Left colon (tissue), 2 donors: ENCODE measurements around the gene SHE. TPM values are rescaled to one million over a fixed set of nuclear protein-coding genes. Genes with fewer than 3 reads are reported as not detected.
A peak's percentile ranks its signal among the peaks of the same experiment; 100 is the strongest.
"Not testable (repeated sequence)": the region's sequence is repeated elsewhere in the genome, so short reads cannot be mapped to it uniquely, and the experiment has no call there.

Source experiments
- ATAC-seq: fragments of 200-7000 bp; cut with Tn5 transposase; one replicate; pipeline ENCODE4 v1.9.1; 2020; ENCODE audit warnings: mild to moderate bottlenecking, moderate library complexity
- DNase-seq, 2 donors: peaks; one replicate each; pipeline ENCODE4 v3.0.0-alpha.2; 2020
- intact Hi-C, 2 donors: fragments of 100-400 bp; cut with DNase I in 1 of 2; cut with micrococcal nuclease in 1 of 2; formaldehyde crosslinking; loops; one replicate each; pipeline versions ENCODE4 v1.11.2 to v1.14.0; 2022; cut with DNase I, micrococcal nuclease
- total RNA-seq, 2 donors: library from RNA; stranded (reverse); fragmentation: NEBNext Ultra II Directional; extraction: Animal tissue kit (Norgen Biotek cat#: 25700); gene quantifications; one replicate each; pipeline ENCODE4 v1.2.1, GENCODE V29; 2021
- donor health status: DM: no; HTN: no; CAD: no.
- donor health status: DM: yes; HTN: yes; CAD: no.

SHE gene
- total RNA-seq, 2 donors from 2014 or later: 3.4 TPM

GRCh38 chr1:154486756-154487155 is 15.5 kb downstream of the SHE start:
- not testable (repeated sequence) for DNase-seq, ATAC-seq
- intact Hi-C loops: loop anchor here in 1 of 2 donors (10.0 kb wide), 1 partner anchor 58 kb away; no protein-coding TSS in a partner anchor

GRCh38 chr1:154485910-154486496 is 16.2 kb downstream of the SHE start:
- DNase-seq (no peak), ATAC-seq (no peak)
- intact Hi-C loops: loop anchor here in 1 of 2 donors (10.0 kb wide), 1 partner anchor 59 kb away; no protein-coding TSS in a partner anchor

GRCh38 chr1:154485106-154485505 is 17.1 kb downstream of the SHE start:
- ATAC-seq: no peak
- no peak for DNase-seq
- intact Hi-C loops: loop anchor here in 1 of 2 donors (10.0 kb wide), 1 partner anchor 60 kb away; no protein-coding TSS in a partner anchor

DNA sequence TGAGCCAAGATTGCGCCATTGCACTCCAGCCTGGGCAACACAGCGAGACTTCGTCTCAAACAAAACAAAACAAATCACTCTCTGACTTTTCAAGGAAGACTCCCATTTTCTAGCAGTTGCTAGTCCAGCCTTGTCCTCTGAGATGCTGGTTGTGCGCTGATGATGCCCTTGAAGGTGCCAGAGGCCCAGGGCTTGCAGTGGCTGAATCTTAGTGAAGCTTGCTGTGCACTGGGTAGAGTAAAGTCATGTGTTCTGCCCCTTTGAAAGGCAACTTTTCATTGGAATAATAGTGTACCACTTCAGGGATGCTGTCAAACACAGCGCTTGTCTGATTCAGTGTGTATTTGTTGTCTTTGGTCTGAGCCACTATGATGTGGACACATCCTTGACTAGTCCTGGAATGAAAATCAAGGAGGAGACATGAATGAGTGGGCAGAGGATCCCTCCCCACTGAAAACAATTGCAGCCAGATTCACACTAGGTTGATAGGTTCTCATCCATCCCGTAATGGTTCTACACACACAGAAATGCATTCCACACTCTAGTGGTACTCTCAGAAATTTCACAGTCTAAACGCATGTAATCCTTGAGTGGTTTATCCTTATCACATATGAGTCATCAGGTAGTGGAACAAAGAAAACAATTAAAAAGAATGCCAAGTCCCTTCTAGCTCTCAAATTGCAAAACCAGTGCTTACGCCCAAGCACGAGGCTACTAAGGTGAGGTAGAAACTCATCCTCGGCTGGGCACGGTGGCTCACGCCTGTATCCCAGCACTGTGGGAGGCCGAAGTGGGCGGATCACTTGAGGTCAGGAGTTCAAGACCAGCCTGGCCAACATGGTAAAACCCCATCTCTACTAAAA is 18.0 kb downstream of the SHE start:
- peak; percentile 14 for ATAC-seq
- intact Hi-C loops: loop anchor here in 1 of 2 donors (5.0 to 10.0 kb wide), 2 partner anchors 61 to 388 kb away; partner anchors contain the start of gene KCNN3
- DNase-seq: no peak

DNA sequence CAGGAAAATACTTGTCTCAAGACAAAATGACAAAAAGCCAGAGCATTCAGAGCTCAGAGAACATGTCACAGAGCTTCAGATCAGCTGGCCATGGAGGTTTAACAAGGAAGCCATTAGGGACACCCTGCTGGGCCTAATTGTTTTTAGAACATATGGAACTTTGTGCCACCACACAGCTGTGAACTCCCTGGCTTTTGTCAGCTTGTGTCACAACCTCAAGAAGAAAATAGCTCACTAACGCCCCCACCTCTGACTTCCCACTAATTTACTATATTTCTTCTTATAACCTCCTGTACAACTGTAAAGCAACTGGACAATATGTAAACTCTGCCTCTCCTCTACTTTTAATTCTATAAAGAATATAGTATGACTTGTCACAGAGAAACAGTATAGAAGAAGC is 21.2 kb downstream of the SHE start:
- ATAC-seq (no peak), DNase-seq (no peak)
- intact Hi-C loops: loop anchor here in 1 of 2 donors (5.0 to 10.0 kb wide), 2 partner anchors 64 to 391 kb away; partner anchors contain the start of gene KCNN3

DNA sequence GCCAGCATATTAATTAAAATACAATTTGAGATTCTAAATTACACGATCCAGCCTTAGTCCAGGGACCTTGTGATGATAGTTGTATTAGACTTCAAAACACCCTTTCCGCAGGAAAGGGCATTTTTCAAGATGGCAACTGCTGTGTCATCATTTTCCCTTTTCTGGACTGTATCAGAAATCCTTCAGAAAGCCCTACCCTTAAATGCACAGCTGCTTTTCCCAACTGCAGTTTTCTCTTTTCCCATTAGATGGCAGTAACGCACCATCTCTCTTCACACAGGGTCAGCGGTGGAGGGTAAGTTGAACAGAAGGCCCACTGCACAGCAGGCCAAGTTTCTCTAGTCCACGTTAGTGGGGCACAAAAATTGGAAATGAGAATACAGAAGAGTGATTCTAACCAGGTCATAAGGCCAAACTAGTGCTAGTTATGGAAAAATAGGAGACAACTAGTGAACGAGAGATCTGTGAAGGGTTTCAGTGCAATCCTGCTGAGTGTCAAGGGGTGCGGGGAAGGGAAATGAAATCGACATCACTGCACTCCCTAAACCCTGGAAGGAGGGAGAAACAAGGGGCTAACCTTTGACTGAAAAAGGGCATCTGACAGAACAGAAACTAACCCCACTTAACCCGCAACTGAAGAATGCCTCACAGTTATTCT is 22.3 kb downstream of the SHE start:
- DNase-seq (no peak), ATAC-seq (peak; percentile 31)
- intact Hi-C loops: loop anchor here in 1 of 2 donors (5.0 to 10.0 kb wide), 3 partner anchors 65 to 402 kb away; partner anchors contain the start of gene KCNN3

- intact Hi-C loops: loop anchor here in 1 of 2 donors (5.0 kb wide), 1 partner anchor 404 kb away; no protein-coding TSS in a partner anchor
- DNase-seq: no peak
- peak; percentile 48 for ATAC-seq
Observed at GRCh38 chr1:154478639-154479038, 23.6 kb downstream of the SHE start.

GRCh38 chr1:154478013-154478412 is 24.2 kb downstream of the SHE start:
- intact Hi-C loops: loop anchor here in 1 of 2 donors (5.0 kb wide), 1 partner anchor 404 kb away; no protein-coding TSS in a partner anchor
- peak; percentile 63 to 88 for DNase-seq
- ATAC-seq: peak; percentile 82

- DNase-seq (no peak), ATAC-seq (peak; percentile 28)
- intact Hi-C loops: loop anchor here in 1 of 2 donors (5.0 kb wide), 1 partner anchor 406 kb away; no protein-coding TSS in a partner anchor
Observed at GRCh38 chr1:154476791-154477190, 25.4 kb downstream of the SHE start.

- ATAC-seq: peak; percentile 67
- DNase-seq: peak; percentile 86 to 94
- intact Hi-C loops: loop anchor here in 1 of 2 donors (5.0 kb wide), 1 partner anchor 407 kb away; no protein-coding TSS in a partner anchor
Observed at GRCh38 chr1:154474802-154475201, 27.4 kb downstream of the SHE start.

GRCh38 chr1:154471304-154471703 is 30.9 kb downstream of the SHE start:
- intact Hi-C loops: no loop called here
- no peak for DNase-seq
- ATAC-seq: peak; percentile 68

GRCh38 chr1:154469844-154470560 is 32.2 kb downstream of the SHE start:
- ATAC-seq (peak; percentile 8), DNase-seq (no peak)
- intact Hi-C loops: no loop called here

- ATAC-seq (no peak), DNase-seq (no peak)
- intact Hi-C loops: no loop called here
Observed at GRCh38 chr1:154468535-154469250, 33.5 kb downstream of the SHE start.

GRCh38 chr1:154467434-154468102 is 34.6 kb downstream of the SHE start:
- DNase-seq (no peak), ATAC-seq (no peak)
- intact Hi-C loops: no loop called here

GRCh38 chr1:154466921-154467417 is 35.2 kb downstream of the SHE start:
- ATAC-seq (no peak), DNase-seq (no peak)
- intact Hi-C loops: no loop called here

DNA sequence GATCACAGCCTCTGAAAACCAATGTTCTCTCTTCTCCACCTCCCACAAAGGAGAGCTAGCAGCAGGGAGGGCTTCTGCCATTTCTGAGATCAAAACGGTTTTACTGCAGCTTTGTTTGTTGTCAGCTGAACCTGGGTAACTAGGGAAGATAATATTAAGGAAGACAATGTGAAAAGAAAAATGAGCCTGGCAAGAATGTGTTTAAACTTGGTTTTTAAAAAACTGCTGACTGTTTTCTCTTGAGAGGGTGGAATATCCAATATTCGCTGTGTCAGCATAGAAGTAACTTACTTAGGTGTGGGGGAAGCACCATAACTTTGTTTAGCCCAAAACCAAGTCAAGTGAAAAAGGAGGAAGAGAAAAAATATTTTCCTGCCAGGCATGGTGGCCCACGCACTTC is 36.0 kb downstream of the SHE start:
- no peak for DNase-seq
- intact Hi-C loops: no loop called here
- no peak for ATAC-seq

- DNase-seq: no peak
- intact Hi-C loops: no loop called here
- ATAC-seq: no peak
Observed at GRCh38 chr1:154465621-154466195, 36.5 kb downstream of the SHE start.
